HL-60/S4 treated with phorbol 12-myristate 13-acetate at 8.2 ng/mL for 4 days and 3 days (cell line): Measurements from ENCODE around the gene FGFR3.

Experiments
- in situ Hi-C: fragments of 300-500 bp; cut with MboI; formaldehyde crosslinking; loops from 2 replicates; pipeline ENCODE4 v1.15.0; 2022; ENCODE audit warnings: low sequenced_read_pairs

FGFR3 gene

GRCh38 chr4:1768367-1769034, 24.6 kb upstream of the FGFR3 start:
- in situ Hi-C loops: no loop called here

- in situ Hi-C loops: no loop called here
Measured at GRCh38 chr4:1769692-1770091, 23.4 kb upstream of the FGFR3 start.

- in situ Hi-C loops: no loop called here
Measured at GRCh38 chr4:1770245-1770644, 22.8 kb upstream of the FGFR3 start.

DNA sequence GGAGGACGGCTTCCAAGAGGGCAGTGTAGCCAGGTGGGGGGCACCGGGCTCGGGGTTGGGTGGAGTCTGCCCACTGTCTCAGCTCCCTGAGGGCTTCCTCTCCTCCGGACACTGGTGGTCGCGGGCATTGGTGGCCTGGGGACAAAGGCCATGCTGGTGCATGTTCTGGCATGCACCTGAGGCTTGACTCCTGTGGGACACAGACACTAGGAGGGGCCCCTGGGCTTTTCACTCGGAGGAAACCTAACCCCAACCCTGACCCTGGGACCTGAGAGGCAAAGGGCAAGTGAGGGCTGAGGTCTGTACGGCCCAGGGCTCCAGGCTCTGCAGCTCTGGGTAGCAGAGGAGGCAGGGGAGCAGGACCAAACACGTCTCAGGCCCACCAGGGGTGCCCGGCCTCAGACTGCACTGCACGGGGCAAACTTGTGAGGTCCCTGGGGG, 22.3 kb upstream of the FGFR3 start:
- in situ Hi-C loops: no loop called here

GRCh38 chr4:1771555-1772305, 21.4 kb upstream of the FGFR3 start:
- in situ Hi-C loops: no loop called here

DNA sequence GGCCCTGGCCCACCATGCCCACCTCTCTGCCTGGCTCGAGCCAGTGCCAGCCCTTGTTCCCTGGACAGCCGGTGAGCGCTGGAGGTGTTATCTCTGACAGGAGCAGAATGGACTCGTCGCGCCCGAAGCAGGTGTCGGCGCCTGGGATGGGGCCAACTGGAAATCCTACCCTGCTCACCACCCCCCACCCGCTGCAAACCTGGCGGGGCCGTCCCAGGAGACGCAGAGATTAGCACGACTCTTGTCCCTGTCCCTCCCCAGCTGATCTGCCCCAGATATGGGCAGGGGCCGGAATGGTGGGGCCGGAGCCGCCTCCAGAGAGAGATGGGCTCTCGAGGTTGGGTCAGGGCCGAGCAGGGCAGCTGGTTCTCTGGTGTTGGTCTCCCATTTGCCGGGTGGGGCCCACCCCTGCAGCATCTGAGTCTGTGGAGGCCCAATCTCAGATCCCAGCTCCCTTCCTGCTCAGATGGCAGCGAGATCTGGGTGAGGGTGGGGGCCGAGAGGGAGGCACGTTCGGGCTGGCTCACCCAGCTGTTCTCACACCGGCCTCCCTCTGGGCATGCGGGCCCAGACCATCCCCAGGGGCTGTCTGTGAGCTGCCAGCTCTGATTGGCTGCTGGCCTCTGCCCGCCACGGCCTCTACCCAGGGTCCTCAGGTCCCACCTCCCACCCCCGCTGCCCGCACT, 20.1 kb upstream of the FGFR3 start:
- in situ Hi-C loops: no loop called here

GRCh38 chr4:1773754-1774153, 19.3 kb upstream of the FGFR3 start:
- in situ Hi-C loops: no loop called here

DNA sequence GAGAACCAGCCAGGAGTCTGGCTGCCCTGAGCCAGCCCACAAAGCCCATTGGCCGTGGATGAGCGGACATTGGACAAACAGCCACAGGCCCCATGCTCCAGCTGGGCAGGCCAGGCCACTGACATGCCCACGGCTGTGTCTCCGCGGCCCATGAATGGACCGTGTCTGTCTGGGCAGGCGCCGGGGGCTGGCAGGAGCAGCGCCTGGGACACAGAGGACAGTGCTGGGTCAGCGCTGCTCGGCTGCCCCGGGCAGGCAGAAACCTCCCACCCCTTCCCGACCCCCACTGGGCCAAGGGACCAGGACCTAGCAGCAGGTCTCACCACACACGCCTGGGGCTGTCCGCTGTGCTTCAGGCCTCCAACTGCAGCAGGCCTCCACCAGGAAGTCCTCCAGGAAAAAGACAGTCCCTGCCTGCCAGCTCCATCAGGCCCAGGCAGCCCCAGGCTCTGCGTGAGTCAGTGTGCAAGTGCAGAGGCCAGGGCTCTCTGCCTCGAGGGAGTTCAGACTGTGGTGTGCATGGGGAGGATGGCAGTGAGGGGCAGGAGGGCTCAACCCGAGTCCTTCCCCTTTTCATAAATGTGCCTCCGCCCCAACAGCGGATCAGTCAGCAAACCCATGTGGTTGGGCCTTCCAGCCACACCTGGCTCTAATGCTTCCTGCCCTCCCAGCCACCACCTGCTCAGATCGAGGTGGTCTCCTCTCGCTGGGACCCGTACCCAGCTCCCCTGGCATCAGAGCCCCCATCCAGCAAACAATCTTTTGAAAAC, 17.2 kb upstream of the FGFR3 start:
- in situ Hi-C loops: no loop called here

- in situ Hi-C loops: no loop called here
Measured at GRCh38 chr4:1776521-1777161, 16.5 kb upstream of the FGFR3 start.

DNA sequence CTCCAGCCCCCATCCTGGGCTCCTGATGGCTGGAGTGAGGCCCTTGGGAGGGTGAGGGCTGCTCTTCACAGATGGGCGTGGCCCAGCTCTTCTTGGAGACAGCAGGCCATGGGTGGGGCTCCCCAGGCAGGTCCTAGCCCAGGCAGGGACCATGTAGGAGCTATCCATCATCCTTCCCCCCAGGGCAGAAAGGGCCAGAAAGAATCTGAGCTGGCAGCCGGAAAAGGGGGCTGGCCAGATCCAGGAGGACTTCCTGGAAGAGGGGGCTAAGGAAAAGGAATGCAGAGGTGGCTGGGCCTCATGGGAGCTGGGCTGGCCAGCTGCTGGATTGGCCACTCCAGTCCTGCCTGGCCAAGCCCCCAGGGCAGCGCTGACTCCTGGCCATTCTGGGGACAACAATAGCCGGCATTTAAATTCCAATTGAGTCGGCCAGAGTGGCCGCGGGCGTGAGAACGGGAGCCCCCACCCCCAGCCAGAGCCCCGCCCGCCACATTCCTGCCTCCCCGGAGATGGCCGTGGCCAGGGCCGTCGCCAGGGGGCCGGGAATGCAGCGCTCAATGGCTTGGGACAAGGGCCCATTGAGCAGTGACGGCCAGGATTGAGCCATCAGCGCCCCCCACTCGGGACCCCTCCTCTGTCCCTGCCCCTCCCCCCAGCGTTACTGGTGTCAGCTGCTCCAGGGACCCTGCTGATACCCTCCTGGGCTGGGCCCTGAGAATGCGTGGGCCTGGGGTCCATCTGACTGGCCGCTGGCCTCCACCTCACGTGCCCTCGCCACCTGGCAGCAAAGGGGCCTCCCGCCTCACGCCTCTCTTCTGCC, 15.1 kb upstream of the FGFR3 start:
- in situ Hi-C loops: no loop called here

GRCh38 chr4:1778642-1779392, 14.3 kb upstream of the FGFR3 start:
- in situ Hi-C loops: no loop called here

DNA sequence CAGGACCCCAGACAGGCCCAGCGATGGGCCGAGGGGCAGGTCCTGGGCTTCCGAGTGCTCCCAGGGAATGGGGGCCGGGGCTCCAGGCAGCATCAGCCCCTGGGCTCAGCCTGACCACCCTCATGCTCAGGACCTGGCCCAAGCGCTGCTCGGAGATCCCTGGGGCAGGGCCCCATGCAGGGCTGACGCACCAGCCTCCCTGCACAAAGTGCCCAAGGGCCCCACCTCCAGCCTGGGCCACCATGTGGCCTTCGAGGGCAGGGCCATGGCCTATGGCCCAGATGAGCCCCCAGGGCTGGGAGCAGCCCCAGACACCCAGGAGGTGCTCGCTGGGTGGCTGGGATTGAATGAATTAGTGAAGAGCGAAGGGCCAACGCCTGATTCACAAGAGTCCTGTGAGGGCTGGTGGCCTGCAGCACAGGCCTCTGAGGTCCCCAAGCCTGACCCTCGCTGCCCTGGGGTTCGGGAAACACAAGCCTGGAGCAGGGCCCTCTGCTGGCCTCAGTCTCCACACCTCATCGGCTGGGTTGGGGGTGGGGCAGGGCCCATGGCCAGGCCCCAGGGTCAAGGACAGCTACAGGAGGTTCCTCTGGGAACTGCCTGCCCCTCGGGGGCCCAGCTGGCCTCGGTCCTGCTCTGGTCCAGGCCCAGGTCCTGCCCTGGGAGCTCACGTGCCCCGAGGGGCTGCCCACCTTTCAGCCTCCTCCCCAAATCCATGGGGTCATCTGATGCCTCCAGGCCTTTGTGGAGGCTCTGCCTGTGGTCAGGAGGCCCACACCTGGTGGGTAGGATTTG, 13.3 kb upstream of the FGFR3 start:
- in situ Hi-C loops: no loop called here

GRCh38 chr4:1780435-1780834, 12.7 kb upstream of the FGFR3 start:
- in situ Hi-C loops: no loop called here

GRCh38 chr4:1783015-1783414, 10.1 kb upstream of the FGFR3 start:
- in situ Hi-C loops: no loop called here

- in situ Hi-C loops: no loop called here
Measured at GRCh38 chr4:1783970-1784369, 9.1 kb upstream of the FGFR3 start.

- in situ Hi-C loops: no loop called here
Measured at GRCh38 chr4:1784395-1784788, 8.7 kb upstream of the FGFR3 start.

- in situ Hi-C loops: no loop called here
Measured at GRCh38 chr4:1784789-1785591, 8.1 kb upstream of the FGFR3 start.

GRCh38 chr4:1785592-1785991, 7.5 kb upstream of the FGFR3 start:
- in situ Hi-C loops: no loop called here
